EH (cell line): ENCODE measurements around the gene ST6GALNAC1.
A peak's percentile ranks its signal among the peaks of the same experiment; 100 is the strongest.
"Not testable (repeated sequence)": the region's sequence is repeated elsewhere in the genome, so short reads cannot be mapped to it uniquely, and the experiment has no call there.

Source experiments
- DNase-seq: peaks from one replicate; pipeline ENCODE4 v3.0.0-alpha.2; 2015; ENCODE audit warnings: low read depth

ST6GALNAC1 gene

DNA sequence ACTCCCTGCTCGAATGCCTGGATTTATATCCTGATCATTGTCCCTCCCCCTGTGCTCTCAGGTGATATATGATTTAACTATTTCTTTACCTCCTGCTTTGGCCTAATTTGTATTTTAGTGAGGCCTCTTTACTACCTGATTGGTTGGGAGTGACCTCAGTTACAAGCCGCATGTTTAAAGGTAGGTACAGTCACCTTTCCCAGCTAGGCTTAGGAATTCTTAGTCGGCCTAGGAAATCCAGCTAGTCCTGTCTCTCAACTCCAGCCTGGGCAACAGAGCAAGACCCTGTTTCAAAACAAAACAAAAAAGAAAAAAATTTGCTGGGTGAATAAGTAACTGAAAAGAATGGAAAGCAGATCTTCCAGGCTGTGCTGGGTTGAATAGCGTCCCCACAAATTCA, 31.1 kb downstream of the ST6GALNAC1 start:
- DNase-seq: no peak

DNA sequence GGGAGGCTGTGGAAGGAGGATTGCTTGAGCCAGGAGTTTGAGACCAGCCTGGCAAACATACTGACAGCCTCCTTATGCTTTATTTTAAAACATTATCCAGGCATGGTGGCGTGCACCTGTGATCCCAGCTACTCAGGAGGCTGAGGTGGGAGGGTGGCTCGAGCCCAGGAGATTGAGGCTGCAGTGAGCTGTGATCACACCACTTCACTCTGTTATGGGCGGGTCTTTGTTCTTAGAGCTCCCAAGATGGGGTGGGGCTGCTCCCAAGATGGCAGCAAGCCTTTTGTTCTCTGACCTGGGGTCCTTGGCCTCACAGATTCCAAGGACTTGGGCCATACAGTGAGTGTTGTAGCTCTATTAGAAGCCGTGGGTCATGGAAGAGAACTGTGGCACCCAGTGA, 31.8 kb downstream of the ST6GALNAC1 start:
- DNase-seq: no peak

DNA sequence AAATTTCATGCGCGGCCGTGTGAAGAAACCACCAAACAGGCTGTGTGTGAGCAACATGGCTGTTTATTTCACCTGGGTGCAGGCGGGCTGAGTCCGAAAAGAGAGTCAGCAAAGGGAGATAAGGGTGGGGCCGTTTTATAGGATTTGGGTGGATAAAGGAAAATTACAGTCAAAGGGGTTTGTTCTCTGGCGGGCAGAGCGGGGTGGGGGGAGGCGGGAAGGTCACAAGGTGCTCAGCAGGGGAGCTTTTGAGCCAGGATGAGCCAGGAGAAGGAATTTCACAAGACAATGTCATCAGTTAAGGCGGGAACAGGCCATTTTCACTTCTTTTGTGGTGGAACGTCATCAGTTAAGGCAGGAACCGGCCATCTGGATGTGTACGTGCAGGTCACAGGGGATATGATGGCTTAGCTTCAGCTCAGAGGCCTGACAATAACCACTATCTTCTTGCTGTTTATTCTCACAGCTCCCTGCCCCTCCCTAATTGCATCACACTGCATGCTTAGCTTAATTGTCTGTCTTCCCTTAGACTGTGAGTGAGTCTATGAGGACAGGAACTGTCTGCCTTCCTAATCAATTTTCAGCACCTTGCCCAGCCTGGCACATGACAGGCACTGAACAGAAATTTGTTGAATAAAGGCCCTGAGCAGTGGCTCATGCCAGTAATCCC, 32.3 kb downstream of the ST6GALNAC1 start:
- DNase-seq: not testable (repeated sequence)

DNA sequence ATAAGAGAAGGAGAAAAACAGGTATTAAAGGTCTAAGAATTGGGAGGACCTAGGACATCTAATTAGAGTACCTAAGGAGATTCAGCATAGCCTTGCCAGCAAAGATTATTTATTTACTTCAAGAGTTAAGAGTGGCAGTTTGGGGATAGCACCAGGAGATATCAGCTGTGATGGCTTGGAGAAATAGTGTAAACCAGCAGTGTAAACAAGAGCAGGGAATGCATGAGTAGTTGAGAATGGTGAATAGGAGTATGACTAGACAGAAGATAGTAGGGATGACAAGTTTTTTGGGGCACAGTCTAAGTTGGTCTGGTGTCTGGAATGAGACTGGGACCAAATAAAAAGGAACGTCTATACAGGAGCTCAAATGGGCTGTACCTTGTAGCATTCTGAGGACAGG, 36.9 kb downstream of the ST6GALNAC1 start:
- DNase-seq: not testable (repeated sequence)

DNA sequence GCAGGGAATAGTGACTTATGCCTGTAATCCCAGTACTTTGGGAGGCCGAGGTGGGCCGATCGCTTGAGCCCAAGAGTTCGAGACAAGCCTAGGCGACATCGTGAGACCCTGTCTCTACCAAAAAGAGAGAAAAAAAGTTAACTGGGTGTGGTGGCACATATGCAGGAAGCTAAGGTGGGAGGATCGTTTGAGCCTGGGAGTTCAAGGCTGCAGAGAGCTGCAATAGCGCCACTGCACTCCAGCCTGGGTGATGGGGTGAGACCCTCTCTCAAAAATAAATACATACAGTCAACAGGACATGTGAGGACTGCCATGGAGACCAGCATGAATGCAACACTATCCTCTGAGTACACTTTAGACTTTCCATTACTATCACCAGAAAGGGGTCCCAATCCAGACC, 42.5 kb downstream of the ST6GALNAC1 start:
- DNase-seq: no peak

DNA sequence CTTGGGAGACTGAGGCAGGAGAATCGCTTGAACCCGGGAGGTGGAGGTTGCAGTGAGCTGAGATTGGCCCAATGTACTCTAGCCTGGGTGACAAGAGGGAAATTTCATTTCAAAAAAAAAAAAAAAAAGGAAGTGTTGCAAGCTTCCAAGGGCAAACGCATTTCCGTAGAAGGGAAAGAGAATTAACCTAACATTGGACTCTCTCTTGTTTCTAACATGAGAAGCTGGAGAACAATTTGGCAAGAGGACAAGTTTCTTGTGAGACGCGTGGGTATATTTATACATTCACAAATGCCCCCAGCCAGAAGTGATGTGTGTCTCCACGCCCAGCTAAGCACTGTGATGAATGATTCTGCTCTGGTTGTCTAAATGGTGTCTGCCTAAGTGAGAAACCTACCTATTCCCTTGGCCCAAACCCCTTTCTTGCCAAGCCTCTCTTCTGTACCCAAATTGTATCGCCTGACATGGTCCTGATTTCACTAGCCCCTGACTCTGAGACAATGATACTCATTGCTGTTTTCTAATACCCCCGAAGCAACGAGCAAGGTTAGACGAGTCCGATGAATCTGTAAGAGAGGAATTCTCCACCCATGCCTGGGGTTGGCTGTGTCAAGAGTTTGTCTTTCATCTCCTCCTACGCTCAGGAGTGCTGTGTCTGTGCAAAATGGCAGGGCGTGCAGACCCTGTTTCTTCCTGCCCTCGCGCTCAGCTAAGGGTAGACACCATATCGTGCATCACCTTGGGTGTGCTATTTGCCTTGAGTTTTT, 43.7 kb downstream of the ST6GALNAC1 start:
- DNase-seq: no peak

DNA sequence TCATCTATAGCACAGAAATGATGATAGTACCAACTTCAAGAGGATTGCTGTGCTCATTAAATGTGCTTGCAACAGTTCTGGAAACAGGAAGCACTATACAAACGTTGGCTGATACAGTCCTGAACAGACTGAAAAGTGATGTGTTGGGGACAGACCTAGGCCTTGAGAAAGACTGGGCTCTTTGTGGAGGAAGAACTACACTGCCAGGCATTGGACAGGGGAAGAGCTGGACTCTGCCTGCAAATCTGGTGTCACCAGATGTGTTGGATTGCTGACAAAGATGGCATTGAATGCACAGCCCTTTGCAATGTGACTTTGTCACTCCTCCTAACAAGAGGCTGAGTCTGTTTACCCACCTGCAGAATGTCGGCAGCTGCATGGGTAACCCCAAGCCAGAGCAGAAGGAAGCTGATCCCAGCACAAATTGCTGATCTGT, 45.5 kb downstream of the ST6GALNAC1 start:
- DNase-seq: no peak

DNA sequence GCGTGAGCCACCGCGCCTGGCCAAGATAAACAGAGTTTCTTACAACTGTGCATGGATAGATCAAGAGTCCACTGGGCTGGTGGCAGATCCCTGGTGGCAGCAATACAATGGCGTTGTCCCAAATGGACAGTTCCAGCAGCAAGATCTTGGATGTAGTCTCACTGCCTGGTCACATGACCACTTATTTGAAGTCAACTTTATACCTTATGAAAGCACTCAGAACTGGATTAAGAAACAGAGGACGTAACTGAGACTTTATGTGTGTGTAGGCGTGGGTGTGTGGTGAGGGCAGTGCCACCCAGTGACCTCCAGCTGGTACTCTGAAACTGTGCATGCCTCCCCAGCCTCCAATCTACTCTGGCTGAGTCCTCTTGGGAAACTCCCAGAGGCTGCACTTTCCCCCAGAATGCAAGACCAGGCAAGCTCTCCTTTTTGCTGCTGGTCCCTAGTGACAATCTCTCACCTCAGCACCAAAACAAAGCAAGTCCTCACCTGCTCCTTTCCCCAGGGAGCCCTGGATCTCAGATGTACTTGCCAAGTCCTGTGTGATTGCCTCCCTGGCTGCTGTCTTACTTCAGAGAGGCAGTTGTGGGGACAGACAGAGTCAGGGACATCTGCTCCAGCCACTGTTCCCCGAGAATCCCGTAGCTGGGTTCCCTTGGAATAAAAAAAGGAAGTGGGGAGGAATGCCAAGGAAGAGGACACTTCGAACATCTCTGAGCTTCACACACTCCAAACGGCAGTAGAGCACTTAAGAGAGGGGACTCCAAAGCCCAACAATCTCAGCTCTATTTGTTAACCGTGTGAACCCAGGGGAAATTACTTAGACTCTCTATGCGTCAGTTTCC, 46.2 kb downstream of the ST6GALNAC1 start:
- DNase-seq: no peak

DNA sequence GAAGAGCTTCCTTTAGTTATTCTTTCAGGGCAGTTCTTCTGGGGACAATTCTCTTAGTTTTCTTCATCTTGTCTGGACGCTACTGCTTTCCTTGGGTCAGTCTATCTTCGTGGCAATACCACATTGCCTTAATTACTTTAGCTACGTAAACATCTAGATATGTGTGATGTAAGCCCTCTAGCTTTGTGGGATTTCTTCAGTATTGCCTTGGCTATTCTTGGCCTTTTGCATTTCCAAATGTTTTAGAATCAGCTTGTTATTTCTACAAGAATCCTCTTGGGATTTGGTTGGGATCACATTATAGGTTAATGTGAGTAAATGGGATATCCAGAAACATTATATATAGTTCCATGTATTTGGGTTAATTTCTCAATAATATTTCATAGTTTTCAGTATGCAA, 48.9 kb downstream of the ST6GALNAC1 start:
- DNase-seq: no peak

DNA sequence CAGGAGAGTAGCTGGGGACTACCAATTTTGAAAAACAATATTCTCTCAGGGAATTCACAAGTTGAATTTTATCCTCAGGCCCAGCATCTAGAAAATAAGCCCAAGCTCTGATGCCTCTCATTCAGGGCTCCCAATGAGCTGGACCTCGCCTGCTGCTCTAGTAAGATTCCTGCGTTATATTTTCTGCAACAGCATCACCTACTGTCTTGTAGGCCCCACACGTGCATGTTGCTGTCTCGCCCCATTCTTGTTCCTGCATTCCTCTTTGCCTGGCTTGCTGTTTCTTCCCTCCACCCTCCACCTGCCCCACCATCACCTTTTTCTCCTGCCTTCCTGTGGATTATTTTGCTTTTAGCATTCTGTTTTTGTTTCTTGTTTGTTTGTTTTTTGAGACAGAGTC, 49.6 kb downstream of the ST6GALNAC1 start:
- DNase-seq: no peak

DNA sequence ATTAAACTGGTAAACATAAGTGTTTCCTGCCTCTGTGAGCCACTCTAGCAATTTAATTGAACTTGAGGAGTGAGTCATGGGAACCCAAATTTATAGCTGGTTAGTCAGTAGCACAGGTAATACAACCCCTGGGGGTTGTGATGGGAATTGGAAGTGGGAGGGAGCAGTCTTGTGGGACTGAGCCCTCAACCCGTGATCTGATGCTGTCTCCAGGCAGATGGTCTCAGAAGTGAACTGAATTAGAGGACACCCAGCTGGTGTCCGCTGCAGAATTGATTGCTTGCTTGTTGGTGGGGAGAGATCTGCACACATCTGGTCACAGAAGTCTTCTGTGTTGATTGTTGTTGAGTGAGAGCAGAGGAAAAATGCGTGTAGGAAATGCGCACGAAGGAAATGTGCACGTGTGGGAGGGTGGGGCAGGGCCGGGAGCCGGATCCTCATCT, 50.2 kb downstream of the ST6GALNAC1 start:
- DNase-seq: peak; percentile 18

DNA sequence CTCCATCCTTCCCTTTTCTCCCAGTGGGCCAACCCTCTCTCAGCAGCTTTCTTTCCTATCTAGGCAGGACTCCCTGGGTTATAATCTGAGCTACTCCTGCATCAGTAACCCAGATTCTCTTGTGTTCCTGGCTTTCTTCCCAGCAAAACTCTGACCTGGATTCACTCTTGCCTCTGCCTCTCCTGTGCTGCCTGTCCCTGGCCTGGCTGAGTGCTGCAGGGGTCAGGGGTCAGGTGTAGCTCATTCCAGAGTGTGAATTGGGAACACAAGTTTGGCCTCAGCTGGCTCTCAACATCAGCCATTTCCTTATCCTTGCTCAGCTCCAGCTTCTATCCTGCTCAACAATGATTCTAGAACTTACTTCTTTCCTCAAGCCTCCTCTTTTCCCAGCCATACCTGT, 55.4 kb downstream of the ST6GALNAC1 start:
- DNase-seq: no peak

DNA sequence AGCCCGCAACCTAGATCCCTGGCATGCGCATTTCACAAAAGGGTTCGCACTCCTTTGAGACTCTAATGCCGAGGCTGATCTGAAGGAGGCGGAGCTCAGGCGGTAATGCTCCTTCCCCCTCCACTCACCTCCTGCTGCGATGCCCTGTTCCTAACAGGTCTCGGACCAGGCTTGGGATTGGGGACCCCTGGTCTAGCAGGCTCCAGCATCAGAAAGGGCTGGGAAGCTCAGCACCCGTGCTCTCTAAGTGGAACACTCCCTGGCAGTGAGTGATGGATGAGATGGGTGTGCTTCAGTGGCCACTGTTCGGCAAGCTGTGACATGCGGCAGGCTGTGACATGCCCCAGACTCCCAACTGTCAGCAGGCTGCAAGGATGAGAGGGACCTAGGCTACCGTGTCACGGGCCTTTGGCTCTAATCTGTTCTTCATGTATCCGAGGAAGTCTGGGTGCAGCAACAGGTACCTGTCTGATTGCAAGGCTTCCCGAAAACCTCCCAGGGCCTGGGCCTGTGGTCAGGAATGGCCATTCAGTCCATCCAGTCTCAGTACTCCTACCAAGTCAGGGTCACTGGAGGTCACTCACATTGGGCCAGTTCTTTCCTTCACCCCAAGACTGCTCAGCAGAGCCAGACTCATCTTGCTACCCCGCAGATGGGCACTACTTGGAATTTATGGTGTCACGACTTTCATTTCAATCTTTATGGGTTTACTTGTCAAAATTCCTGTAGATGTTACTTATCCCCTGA, 56.6 kb downstream of the ST6GALNAC1 start:
- no peak for DNase-seq

DNA sequence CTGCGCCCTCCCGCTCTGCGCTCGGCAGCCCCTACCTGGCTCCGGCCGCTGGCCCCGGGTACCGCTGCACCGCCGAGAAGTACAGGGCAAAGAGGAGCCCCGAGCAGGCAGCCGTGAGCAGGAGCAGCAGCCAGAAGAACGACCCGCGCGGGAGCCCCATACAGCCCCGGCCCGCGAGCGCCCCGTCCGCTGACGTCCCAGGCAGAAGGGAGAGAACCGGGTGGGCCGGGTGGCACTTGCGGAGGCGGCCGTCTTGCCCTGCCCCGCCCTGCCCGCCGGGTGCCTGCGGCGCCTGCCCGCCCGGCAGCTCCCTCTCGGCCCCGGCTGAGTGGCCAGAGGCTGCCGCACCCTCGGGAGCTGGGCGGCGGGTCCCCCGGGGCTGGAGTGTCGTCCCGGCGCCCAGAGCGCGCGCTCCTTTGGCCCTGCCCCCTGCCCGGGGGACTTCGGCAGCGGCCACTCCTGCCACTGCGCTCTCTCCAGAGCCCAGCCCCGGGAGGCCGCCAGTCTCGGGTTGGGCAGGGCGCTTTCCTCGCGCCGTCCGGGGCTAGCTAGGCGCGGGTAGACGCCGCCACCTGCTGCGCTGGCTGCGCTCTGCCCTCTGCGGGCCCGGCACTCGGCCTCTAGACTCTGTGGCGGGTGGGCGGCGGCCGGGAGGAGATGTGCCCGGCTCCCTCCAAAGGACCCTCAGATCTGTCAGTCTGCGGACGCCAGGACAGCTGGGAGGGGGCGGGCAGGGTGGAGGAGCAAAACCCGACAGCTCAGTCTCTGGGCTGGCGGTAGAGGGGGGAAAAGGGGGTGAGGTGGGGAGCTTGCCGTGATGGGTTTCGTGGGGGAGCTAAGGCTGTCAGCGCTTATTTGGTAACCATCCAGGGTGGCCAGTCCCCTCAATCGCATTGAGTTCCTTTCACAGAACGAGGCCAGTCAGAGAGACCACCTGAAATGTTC, 57.6 kb downstream of the ST6GALNAC1 start, which contains the start of gene ST6GALNAC2:
Gene ST6GALNAC2, minus strand, starts transcription at position 212 of the 945 bp plus-strand sequence. Its CDS starts 52 bp downstream, at position 160.
- peak; percentile 67 for DNase-seq

DNA sequence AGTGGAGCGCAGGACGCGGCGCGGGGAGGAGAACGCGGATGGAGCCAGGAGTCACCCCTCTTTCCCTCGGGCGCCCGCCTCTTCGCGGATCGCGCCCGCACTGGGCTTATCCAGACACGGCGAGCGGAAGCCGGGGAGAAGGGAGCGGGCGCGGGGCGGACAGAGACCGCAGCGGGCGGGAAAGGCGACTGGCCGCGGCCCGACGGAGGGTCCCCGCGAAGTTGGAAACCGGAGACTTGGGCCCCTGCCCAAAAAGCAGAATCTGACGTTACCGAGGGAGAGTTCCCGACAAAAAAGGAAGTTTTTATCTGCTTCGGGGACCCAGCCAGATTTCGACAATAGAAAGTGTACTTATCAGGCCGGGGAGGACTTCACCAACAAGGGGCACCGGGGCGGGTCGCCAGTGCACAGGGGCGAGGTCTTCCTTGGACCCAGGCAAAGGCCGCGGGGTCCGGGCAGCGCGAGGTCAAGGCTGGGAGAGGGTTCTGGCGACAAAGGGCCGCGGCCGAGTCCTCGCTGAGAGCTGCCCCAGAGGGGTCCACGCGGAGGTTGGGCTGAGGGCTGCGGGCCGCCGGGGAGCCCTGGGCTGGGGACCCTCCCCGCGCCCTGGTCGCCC, 58.4 kb downstream of the ST6GALNAC1 start:
- DNase-seq: peak; percentile 25

DNA sequence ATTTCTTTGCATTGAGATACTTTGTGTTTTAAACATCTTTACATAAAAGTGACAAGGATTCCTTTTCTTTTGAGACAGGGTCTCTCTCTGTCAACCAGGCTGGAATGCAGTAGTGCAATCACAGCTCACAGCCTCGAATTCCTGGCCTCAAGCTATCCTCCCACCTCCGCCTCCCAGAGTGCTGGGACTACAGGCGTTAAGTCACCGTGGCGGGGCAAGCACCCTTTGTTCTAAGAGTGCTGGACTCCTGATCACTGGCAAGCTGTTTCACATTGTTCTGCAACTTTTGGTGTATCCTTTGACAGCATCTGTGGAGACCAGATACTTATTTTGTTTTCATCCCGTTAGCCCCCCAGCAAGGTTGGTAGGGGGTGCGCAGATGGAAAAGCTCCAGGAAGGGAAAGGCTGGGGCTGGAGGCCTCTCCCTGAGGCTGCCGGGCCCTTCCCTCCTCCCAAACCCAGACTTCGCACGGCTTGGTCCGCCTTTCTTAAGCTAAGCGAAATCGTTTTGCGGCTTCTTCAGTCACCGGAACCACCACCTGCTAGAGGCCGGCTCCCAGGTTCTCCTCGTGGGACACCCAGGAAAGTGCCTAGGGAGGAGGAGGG, 59.0 kb downstream of the ST6GALNAC1 start:
- DNase-seq: no peak

DNA sequence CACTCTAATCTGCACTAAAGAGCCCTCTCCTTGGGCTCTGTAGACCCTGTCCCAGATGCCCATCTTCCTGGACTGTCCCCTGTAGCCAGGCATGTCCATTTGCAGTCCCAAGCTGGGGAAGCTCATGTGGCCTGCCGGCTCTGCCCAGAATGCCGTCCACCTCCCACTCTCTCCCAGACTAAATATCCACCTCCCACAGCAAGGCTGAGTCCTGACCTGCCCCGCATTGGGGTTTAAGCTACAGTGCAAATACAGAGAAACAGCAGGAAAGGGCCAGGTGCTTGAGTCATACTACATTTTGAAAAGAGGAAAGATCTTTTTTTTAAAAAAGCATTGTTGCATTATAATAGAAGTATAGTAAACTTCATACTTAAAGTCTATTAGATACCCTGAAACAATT, 60.9 kb downstream of the ST6GALNAC1 start:
- DNase-seq: no peak

DNA sequence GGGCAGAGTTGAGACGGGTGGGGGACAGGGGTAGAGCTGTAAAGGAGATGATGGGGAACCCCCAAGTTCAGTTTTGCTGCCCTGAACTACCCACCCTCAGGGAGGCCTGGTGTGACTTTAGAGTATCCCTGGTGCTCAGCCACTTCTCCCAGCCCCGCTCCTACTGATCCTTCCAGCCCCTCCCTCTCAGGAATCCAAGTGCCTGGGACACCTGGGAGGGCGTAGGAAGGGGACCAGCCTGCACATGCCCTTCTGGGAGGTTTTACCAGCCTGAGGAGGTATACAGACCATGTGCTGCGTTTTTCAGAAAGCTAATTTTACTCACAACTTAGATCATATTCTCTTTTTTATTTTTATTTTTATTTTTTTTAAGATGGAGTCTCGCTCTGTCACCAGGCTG, 62.0 kb downstream of the ST6GALNAC1 start:
- no peak for DNase-seq

DNA sequence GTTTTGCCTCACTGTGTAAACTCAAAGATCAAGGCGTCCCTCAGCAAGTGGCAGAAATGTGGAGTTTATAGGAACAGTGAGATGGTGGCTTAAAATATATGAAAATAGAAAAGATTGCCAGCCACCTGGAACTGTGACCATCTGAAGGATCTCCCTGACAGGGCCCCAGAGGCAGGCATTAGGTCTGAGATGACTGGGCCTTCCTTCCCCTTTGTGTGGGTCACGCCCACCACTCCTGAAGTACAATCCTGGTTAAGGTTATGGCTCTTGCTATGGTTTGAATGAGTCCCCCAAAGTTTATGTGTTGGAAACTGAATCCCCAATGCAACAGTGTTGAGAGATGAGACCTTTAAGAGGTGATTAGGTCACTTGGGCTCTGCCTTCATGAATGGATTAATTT, 64.3 kb downstream of the ST6GALNAC1 start:
- no peak for DNase-seq

DNA sequence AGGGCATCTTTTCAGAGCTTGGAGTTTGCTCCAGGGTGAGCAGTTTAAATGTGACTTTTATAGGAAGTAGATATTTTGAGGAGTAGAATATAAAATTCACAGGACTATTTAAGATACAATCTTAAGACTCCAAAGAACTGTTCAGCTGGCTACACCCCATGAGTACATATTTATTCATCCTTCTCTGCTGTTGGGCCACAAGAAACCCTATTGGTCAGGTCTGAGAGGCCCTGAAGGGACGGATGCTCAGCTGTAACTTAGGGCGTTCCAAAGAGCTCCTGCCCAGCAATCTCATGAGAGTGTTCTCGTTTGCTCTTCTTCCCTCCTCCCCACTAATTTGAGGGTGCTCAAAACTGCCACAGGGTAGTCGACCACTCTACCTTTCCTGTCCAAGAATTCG, 65.2 kb downstream of the ST6GALNAC1 start:
- peak; percentile 68 for DNase-seq
